Fibroblast of lung (primary cell): ENCODE measurements around the gene SEMA6B. TPM values are rescaled to one million over a fixed set of nuclear protein-coding genes. Genes with fewer than 3 reads are reported as not detected.

Experiments used
- DNase-seq, 2 donors: peaks; one replicate each; pipeline versions ENCODE4 v3.0.0 to v3.0.0-alpha.2; 2010; ENCODE audit warnings: low read depth in 2 of 2
- H2AFZ ChIP-seq: 2 replicates; pipeline ENCODE4 v1.5.1; 2012; ENCODE audit warnings: low read length, control low read depth, inconsistent platforms
- H3K27ac ChIP-seq: 2 replicates; pipeline ENCODE4 v1.5.1; 2011; ENCODE audit warnings: low read length, control low read depth; ENCODE audit not compliant: insufficient read depth
- H3K27me3 ChIP-seq: 2 replicates; pipeline ENCODE4 v1.5.1; 2011; ENCODE audit warnings: mild to moderate bottlenecking, low read length; ENCODE audit not compliant: control insufficient read depth, insufficient read depth
- H3K36me3 ChIP-seq: 2 replicates; pipeline ENCODE4 v1.5.1; 2011; ENCODE audit warnings: low read length; ENCODE audit not compliant: control insufficient read depth, insufficient read depth
- H3K4me1 ChIP-seq: 2 replicates; pipeline ENCODE4 v1.5.1; 2011; ENCODE audit warnings: low read length; ENCODE audit not compliant: control insufficient read depth, insufficient read depth; ENCODE audit errors: extremely low read depth
- H3K4me2 ChIP-seq: 2 replicates; pipeline ENCODE4 v1.5.1; 2011; ENCODE audit warnings: low read length, control low read depth; ENCODE audit not compliant: insufficient read depth; ENCODE audit errors: extremely low read depth
- H3K4me3 ChIP-seq, 4 experiments: fragments of 200-600 bp in 1 of 4; sonication (generic) in 1 of 4; replicated peaks in 1 of 4; 2 replicates each; pipeline ENCODE4 v1.5.1; 2011 to 2016; ENCODE audit warnings: low read length in 4 of 4, low read depth in 3 of 4, mild to moderate bottlenecking in 3 of 4, control low read depth in 2 of 4, inconsistent platforms in 1 of 4, mixed read lengths in 1 of 4; ENCODE audit not compliant: insufficient read depth in 1 of 4; ENCODE audit errors: control extremely low read depth in 1 of 4
- H3K79me2 ChIP-seq: 2 replicates; pipeline ENCODE4 v1.5.1; 2012; ENCODE audit warnings: mild to moderate bottlenecking, low read length, inconsistent platforms; ENCODE audit not compliant: control insufficient read depth, insufficient read depth
- H3K9ac ChIP-seq: 2 replicates; pipeline ENCODE4 v1.5.1; 2011; ENCODE audit warnings: mild to moderate bottlenecking, low read length, control low read depth; ENCODE audit not compliant: insufficient read depth
- H3K9me3 ChIP-seq: 2 replicates; pipeline ENCODE4 v1.5.1; 2012; ENCODE audit warnings: low read depth, low read length; ENCODE audit not compliant: control insufficient read depth, insufficient read depth
- H4K20me1 ChIP-seq: 2 replicates; pipeline ENCODE4 v1.5.1; 2011; ENCODE audit warnings: low read length; ENCODE audit not compliant: control insufficient read depth, insufficient read depth; ENCODE audit errors: extremely low read depth
- EZH2 ChIP-seq: IDR thresholded peaks from 2 replicates; pipeline ENCODE4 v1.5.1; 2012; ENCODE audit warnings: low read length, control low read depth, mild to moderate bottlenecking; ENCODE audit errors: missing control alignments
- polyA plus RNA-seq, 2 donors: library from polyadenylated mRNA; depleted of rRNA in 1 of 2; stranded (reverse) in 1 of 2; unstranded in 1 of 2; fragments of >200 nt; gene quantifications; 2 replicates each; pipeline ENCODE4 v1.2.1, GENCODE V29; 2011 to 2012; ENCODE audit warnings: missing spikeins in 1 of 2
- total RNA-seq: library from RNA; depleted of rRNA; stranded (reverse); fragments of >200 nt; gene quantifications from 2 replicates; pipeline ENCODE4 v1.2.1, GENCODE V29; 2014
- TF ChIP-seq, protein P1 (sequence below), 2 donors: IDR thresholded peaks in 1 of 2; conservative IDR thresholded peaks in 1 of 2; 1 replicate in 1 of 2; 2 replicates in 1 of 2; pipeline ENCODE4 v1.5.1; 2011 to 2012; ENCODE audit warnings: low read length in 2 of 2, control low read depth in 1 of 2, inconsistent platforms in 1 of 2, low read depth in 1 of 2, mild to moderate bottlenecking in 1 of 2

SEMA6B gene
- total and polyA plus RNA-seq, 2 donors (not counting 1 experiment from before 2014, with no cell fraction given): under 0.01 to 0.31 TPM

DNA sequence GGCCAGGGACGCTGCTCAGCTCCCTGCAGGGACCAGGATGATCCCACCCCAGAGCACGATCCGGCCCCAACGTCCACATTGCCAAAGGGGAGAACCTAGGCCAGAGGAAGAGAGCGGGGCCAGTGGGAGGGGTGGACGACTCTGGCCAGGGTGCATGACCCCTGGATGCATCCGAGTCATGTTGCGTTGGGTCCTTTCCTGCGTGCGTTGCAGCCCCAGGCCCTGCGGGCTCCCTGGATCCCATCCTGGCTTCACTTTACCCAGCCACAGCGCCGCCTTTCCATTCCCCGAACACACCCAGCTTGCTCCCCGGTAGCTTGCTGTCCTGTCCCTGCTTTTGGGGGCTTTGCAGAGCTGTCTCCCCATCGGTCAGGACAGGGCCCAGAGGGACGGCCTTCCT is 51.7 kb downstream of the SEMA6B start:
- no peak for TF ChIP-seq EZH2
- TF ChIP-seq, protein P1, sequence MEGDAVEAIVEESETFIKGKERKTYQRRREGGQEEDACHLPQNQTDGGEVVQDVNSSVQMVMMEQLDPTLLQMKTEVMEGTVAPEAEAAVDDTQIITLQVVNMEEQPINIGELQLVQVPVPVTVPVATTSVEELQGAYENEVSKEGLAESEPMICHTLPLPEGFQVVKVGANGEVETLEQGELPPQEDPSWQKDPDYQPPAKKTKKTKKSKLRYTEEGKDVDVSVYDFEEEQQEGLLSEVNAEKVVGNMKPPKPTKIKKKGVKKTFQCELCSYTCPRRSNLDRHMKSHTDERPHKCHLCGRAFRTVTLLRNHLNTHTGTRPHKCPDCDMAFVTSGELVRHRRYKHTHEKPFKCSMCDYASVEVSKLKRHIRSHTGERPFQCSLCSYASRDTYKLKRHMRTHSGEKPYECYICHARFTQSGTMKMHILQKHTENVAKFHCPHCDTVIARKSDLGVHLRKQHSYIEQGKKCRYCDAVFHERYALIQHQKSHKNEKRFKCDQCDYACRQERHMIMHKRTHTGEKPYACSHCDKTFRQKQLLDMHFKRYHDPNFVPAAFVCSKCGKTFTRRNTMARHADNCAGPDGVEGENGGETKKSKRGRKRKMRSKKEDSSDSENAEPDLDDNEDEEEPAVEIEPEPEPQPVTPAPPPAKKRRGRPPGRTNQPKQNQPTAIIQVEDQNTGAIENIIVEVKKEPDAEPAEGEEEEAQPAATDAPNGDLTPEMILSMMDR (conservative IDR thresholded peaks at IDR 0.05 in 1 of 2, IDR thresholded peaks at IDR 0.05 in 1 of 2; ENCODE audit: low read depth in 1 of 2, low read length in 2 of 2): no peak

DNA sequence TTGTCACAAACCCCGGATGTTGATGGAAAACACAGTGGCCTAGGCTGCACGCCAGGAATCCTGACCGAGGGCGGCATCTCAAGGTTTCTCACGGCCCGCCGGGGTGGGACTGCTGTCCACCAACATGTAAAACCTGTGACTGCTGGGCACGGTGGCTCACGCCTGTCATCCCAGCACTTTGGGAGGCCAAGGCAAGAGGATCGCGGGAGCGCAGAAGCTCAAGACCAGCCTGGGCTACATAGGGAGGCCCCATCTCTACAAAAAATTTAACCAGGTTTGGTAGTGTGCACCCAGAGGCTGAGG is 52.4 kb downstream of the SEMA6B start:
- Histone ChIP-seq H2AFZ (no peak overlapping the region), H3K36me3 (peaks cover 8% of the 10 kb centered on the region), H3K9me3 (no peaks in the 10 kb centered on the region), H3K79me2 (no peaks in the 10 kb centered on the region), H3K4me2 (no peak overlapping the region), H3K4me3 (no peak overlapping the region), H3K9ac (no peak overlapping the region), H3K27ac (no peak overlapping the region), H3K27me3 (no peaks in the 10 kb centered on the region), H3K4me1 (peaks cover 5% of the 10 kb centered on the region), H4K20me1 (no peaks in the 10 kb centered on the region)
- no peak for DNase-seq
- TF ChIP-seq, protein P1 (conservative IDR thresholded peaks at IDR 0.05 in 1 of 2, IDR thresholded peaks at IDR 0.05 in 1 of 2; ENCODE audit: low read depth in 1 of 2, low read length in 2 of 2): no peak
- TF ChIP-seq EZH2: no peak

More for the DNA sequence above, 51.7 kb downstream of the SEMA6B start:
- H3K27me3 ChIP-seq: no peaks in the 10 kb centered on the region
- H3K27ac ChIP-seq: no peak overlapping the region
- H2AFZ ChIP-seq: no peak overlapping the region
- H3K4me1 ChIP-seq: peaks cover 5% of the 10 kb centered on the region
- no peaks in the 10 kb centered on the region for H3K9me3 ChIP-seq
- no peak overlapping the region for H3K4me2 ChIP-seq
- no peak overlapping the region for H3K4me3 ChIP-seq
- no peaks in the 10 kb centered on the region for H3K79me2 ChIP-seq
- DNase-seq: no peak
- H3K9ac ChIP-seq: no peak overlapping the region
- no peaks in the 10 kb centered on the region for H4K20me1 ChIP-seq
- peaks cover 3% of the 10 kb centered on the region for H3K36me3 ChIP-seq

DNA sequence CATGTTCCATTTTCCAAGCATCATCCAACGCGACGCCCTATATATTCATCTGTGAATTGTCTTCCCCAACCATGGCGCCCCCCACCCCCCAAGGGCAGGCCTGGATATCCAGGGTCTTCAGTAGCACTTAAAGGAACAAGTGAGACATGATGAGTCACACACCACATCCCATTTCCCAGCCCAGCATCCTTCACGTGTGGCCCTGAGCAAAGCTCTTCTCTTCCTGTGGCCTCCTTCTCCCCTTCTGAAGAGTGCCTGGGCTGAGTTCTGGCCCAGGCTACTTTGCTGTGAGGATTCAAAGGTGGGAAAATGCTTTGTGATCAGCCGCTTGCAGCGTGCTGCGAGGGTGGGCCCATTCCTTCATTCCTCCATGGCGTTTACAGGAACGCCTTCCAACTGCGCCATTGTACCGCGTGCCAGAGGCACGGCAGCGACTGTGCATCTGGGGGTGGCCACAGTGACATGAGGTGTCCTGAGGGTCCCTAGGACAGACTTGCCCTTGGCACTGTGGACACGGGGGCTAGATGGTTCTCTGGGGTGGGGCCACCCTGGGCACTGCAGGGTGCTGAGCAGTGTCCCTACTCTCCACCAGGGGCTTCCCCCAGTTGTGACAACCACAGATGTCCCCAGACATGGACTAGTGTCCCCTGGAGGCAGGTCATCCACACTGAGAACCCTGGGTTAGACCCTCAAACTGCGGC is 52.9 kb downstream of the SEMA6B start:
- Histone ChIP-seq H3K36me3 (peaks cover 8% of the 10 kb centered on the region), H4K20me1 (no peaks in the 10 kb centered on the region), H3K79me2 (no peaks in the 10 kb centered on the region), H3K27me3 (no peaks in the 10 kb centered on the region), H3K9me3 (no peaks in the 10 kb centered on the region), H3K27ac (no peak overlapping the region), H3K4me3 (no peak overlapping the region), H3K4me2 (no peak overlapping the region), H3K4me1 (peaks cover 5% of the 10 kb centered on the region), H3K9ac (no peak overlapping the region), H2AFZ (no peak overlapping the region)
- DNase-seq: peak; percentile 44 to 72
- TF ChIP-seq, protein P1 (conservative IDR thresholded peaks at IDR 0.05 in 1 of 2, IDR thresholded peaks at IDR 0.05 in 1 of 2; ENCODE audit: low read depth in 1 of 2, low read length in 2 of 2): no peak
